HepG2 (cell line): ENCODE data around the gene TMEM184B. TPM values are rescaled to one million over a fixed set of nuclear protein-coding genes. Genes with fewer than 3 reads are reported as not detected.

ENCODE experiments used
- CCDC6 ChIP-seq: sonication (generic); formaldehyde crosslinking; IDR thresholded peaks from 2 replicates; pipeline ENCODE4 v1.8.1; 2022; ENCODE audit warnings: mild to moderate bottlenecking, missing genetic modification reagents, moderate library complexity
- E2F1 ChIP-seq: sonication (generic); formaldehyde crosslinking; IDR thresholded peaks from 2 replicates; pipeline ENCODE4 v1.5.0; 2020; ENCODE audit warnings: missing genetic modification reagents
- FOSL1 ChIP-seq: sonication (generic); formaldehyde crosslinking; IDR thresholded peaks from 2 replicates; pipeline ENCODE4 v1.9.0; 2021; ENCODE audit warnings: missing genetic modification reagents, borderline replicate concordance
- FOSL2 ChIP-seq: sonication (generic); formaldehyde crosslinking; IDR thresholded peaks from 2 replicates; pipeline ENCODE4 v1.4.0; 2020; ENCODE audit warnings: missing genetic modification reagents
- FOXO1 ChIP-seq: sonication (generic); formaldehyde crosslinking; IDR thresholded peaks from 2 replicates; pipeline ENCODE4 v1.4.0; 2020; ENCODE audit warnings: missing genetic modification reagents
- HDAC1 ChIP-seq: sonication (generic); formaldehyde crosslinking; IDR thresholded peaks from 2 replicates; pipeline ENCODE4 v1.5.1; 2020; ENCODE audit warnings: mild to moderate bottlenecking, missing genetic modification reagents
- ISL2 ChIP-seq: sonication (generic); formaldehyde crosslinking; IDR thresholded peaks from 2 replicates; pipeline ENCODE4 v1.5.0; 2020; ENCODE audit warnings: missing genetic modification reagents
- KDM2A ChIP-seq: sonication (generic); formaldehyde crosslinking; IDR thresholded peaks from 2 replicates; pipeline ENCODE4 v1.4.0; 2020; ENCODE audit warnings: low read depth, missing genetic modification reagents, borderline replicate concordance
- MAX ChIP-seq: IDR thresholded peaks from 2 replicates; pipeline ENCODE4 v1.6.1; 2012; ENCODE audit warnings: inconsistent platforms
- NFIC ChIP-seq: IDR thresholded peaks from 2 replicates; pipeline ENCODE4 v1.6.1; 2012; ENCODE audit warnings: mild to moderate bottlenecking, low read length, inconsistent platforms
- NKX3-1 ChIP-seq: sonication (generic); formaldehyde crosslinking; IDR thresholded peaks from 2 replicates; pipeline ENCODE4 v1.5.0; 2020; ENCODE audit warnings: missing genetic modification reagents
- NRL ChIP-seq: sonication (generic); formaldehyde crosslinking; IDR thresholded peaks from 2 replicates; pipeline ENCODE4 v1.5.0; 2020; ENCODE audit warnings: missing genetic modification reagents, mild to moderate bottlenecking, moderate library complexity, borderline replicate concordance
- PATZ1 ChIP-seq: sonication (generic); formaldehyde crosslinking; IDR thresholded peaks from 2 replicates; pipeline ENCODE4 v1.4.0; 2020; ENCODE audit warnings: missing genetic modification reagents
- SIN3A ChIP-seq: IDR thresholded peaks from 2 replicates; pipeline ENCODE4 v1.6.1; 2011; ENCODE audit warnings: low read depth, mild to moderate bottlenecking, control low read depth, low read length, borderline replicate concordance
- SOX13 ChIP-seq, 3 experiments: fragments of 450-650 bp in 1 of 3; sonication (generic) in 1 of 3; formaldehyde crosslinking in 1 of 3; IDR thresholded peaks in 2 of 3; conservative IDR thresholded peaks in 1 of 3; 2 replicates each; pipeline versions ENCODE4 v1.5.0 to v1.6.1; 2016 to 2020; ENCODE audit warnings: antibody characterized with exemption in 1 of 3, mild to moderate bottlenecking in 1 of 3, missing compliant biosample characterization in 1 of 3, missing genetic modification reagents in 1 of 3, moderate library complexity in 1 of 3
- TBP ChIP-seq: sonication (generic); formaldehyde crosslinking; IDR thresholded peaks from 2 replicates; pipeline ENCODE4 v1.5.0; 2020; ENCODE audit warnings: missing genetic modification reagents
- ZBTB39 ChIP-seq: sonication (generic); formaldehyde crosslinking; IDR thresholded peaks from 2 replicates; pipeline ENCODE4 v1.5.0; 2020; ENCODE audit warnings: missing genetic modification reagents
- ZMYM4 ChIP-seq: sonication (generic); formaldehyde crosslinking; IDR thresholded peaks from 2 replicates; pipeline ENCODE4 v1.8.1; 2023; ENCODE audit warnings: mild to moderate bottlenecking, missing genetic modification reagents
- ZNF280D ChIP-seq: sonication (generic); formaldehyde crosslinking; IDR thresholded peaks from 2 replicates; pipeline ENCODE4 v1.5.1; 2020; ENCODE audit warnings: mild to moderate bottlenecking, missing genetic modification reagents
- ZNF605 ChIP-seq: sonication (generic); formaldehyde crosslinking; IDR thresholded peaks from 2 replicates; pipeline ENCODE4 v1.8.0; 2022; ENCODE audit warnings: mild to moderate bottlenecking, missing genetic modification reagents
- polyA plus RNA-seq, 8 experiments: library from polyadenylated mRNA; depleted of rRNA in 3 of 8; stranded (reverse) in 7 of 8; unstranded in 1 of 8; fragments of >200 nt; fragmentation: Illumina TruSeq in 4 of 8; extraction: Trizol in 4 of 8; gene quantifications; 2 replicates each; pipeline versions ENCODE4 v1.2.1 to v1.2.3, GENCODE V29; 2011 to 2016; ENCODE audit warnings: low read depth in 4 of 8, missing spikeins in 1 of 8, mixed read lengths in 1 of 8; ENCODE audit not compliant: insufficient read depth in 1 of 8
- total RNA-seq, 5 experiments: library from RNA; depleted of rRNA; stranded (reverse); fragments of >200 nt; fragmentation: Illumina TruSeq; extraction: Trizol; gene quantifications; 2 replicates each; pipeline ENCODE4 v1.2.3, GENCODE V29; 2016; ENCODE audit warnings: low read depth in 1 of 5

The TMEM184B gene
- total and polyA plus RNA-seq, 2 of the 13 experiments (the other 11 are each of a cell fraction or from before 2014, with no cell fraction given): 15.9 to 16.0 TPM

GRCh38 chr22:38187413-38188212 is 85.2 kb downstream of the TMEM184B start (continued):
- TF ChIP-seq ZMYM4 (CRISPR knock-in tag): 0 out of 2 replicates have a peak, but pooled peaks have one; percentile 20
- TF ChIP-seq FOSL2 (CRISPR knock-in tag): peak; percentile 75
- no peak for TF ChIP-seq CCDC6 (CRISPR knock-in tag)
- no peak for TF ChIP-seq ZNF280D (CRISPR knock-in tag)
- no peak for TF ChIP-seq SOX13 (IDR thresholded peaks at IDR 0.05)
- TF ChIP-seq SOX13 (CRISPR knock-in tag; conservative IDR thresholded peaks at IDR 0.05 in 1 of 2, IDR thresholded peaks at IDR 0.05 in 1 of 2): peak in 1 of 2 experiments; percentile 61; a peak in 1 of 4 replicates
- TF ChIP-seq ZNF605: no peak
- no peak for TF ChIP-seq ZBTB39 (CRISPR knock-in tag)
- no peak for TF ChIP-seq FOSL1 (CRISPR knock-in tag)
- TF ChIP-seq NRL: no peak
- no peak for TF ChIP-seq TBP (CRISPR knock-in tag)
- 0 out of 2 replicates have a peak, but pooled peaks have one; percentile 40 for TF ChIP-seq ISL2
- peak; percentile 43; the same call in 1 of the 2 replicates for TF ChIP-seq FOXO1
- TF ChIP-seq MAX: peak; percentile 42
- TF ChIP-seq E2F1: 0 out of 2 replicates have a peak, but pooled peaks have one; percentile 22
- peak; percentile 54; the same call in 1 of the 2 replicates for TF ChIP-seq NFIC
- no peak for TF ChIP-seq KDM2A (CRISPR knock-in tag)
- TF ChIP-seq PATZ1: 0 out of 2 replicates have a peak, but pooled peaks have one; percentile 13
- no peak; the same call in 1 of the 2 replicates for TF ChIP-seq NKX3-1 (CRISPR knock-in tag)
- TF ChIP-seq HDAC1 (CRISPR knock-in tag): 0 out of 2 replicates have a peak, but pooled peaks have one; percentile 29
- no peak for TF ChIP-seq SIN3A
